Measurements from ENCODE around the gene ZGLP1. TPM values are rescaled to one million over a fixed set of nuclear protein-coding genes. Genes with fewer than 3 reads are reported as not detected.
A peak's percentile ranks its signal among the peaks of the same experiment; 100 is the strongest.

Gene ZGLP1
- total RNA-seq, 1 donor from 2014 or later = 8.2 TPM

- Mint-ChIP-seq H3K36me3 (ENCODE audit: low read depth, unreplicated experiment) (peaks cover 8% of the 10 kb centered on the region), H3K4me1 (ENCODE audit: unreplicated experiment) (peaks cover 4% of the 10 kb centered on the region), H3K27me3 (ENCODE audit: unreplicated experiment) (peaks cover 34% of the 10 kb centered on the region), H3K27ac (ENCODE audit: unreplicated experiment) (no peak overlapping the region), H3K4me3 (ENCODE audit: unreplicated experiment) (no peak overlapping the region), H3K9me3 (ENCODE audit: unreplicated experiment) (no peaks in the 10 kb centered on the region)
- peak; percentile 44 for DNase-seq (ENCODE audit: low spot score)
- TF ChIP-seq, protein P1, sequence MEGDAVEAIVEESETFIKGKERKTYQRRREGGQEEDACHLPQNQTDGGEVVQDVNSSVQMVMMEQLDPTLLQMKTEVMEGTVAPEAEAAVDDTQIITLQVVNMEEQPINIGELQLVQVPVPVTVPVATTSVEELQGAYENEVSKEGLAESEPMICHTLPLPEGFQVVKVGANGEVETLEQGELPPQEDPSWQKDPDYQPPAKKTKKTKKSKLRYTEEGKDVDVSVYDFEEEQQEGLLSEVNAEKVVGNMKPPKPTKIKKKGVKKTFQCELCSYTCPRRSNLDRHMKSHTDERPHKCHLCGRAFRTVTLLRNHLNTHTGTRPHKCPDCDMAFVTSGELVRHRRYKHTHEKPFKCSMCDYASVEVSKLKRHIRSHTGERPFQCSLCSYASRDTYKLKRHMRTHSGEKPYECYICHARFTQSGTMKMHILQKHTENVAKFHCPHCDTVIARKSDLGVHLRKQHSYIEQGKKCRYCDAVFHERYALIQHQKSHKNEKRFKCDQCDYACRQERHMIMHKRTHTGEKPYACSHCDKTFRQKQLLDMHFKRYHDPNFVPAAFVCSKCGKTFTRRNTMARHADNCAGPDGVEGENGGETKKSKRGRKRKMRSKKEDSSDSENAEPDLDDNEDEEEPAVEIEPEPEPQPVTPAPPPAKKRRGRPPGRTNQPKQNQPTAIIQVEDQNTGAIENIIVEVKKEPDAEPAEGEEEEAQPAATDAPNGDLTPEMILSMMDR (IDR thresholded peaks at IDR 0.05; ENCODE audit: unreplicated experiment) = no peak
Observed at GRCh38 chr19:10295847-10296591, 13.6 kb downstream of the ZGLP1 start.

DNA sequence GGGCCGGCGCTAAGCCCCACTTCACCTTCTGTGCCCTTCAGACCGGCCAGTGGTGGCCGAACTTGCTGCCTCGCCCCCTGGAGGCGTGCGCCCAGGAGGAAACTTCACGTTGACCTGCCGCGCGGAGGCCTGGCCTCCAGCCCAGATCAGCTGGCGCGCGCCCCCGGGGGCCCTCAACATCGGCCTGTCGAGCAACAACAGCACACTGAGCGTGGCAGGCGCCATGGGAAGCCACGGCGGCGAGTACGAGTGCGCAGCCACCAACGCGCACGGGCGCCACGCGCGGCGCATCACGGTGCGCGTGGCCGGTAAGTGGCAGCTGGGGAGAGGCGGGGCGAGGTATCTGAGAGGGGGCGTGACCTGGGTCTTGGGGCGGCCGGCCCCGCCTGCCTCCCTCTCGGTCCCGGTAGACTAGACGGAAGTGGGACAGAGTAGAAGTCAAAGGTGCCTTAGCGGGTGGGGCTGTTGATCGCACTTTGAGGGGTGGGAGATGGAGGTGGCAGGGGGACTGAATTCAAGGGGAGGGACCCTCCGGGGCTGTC is 14.2 kb downstream of the ZGLP1 start:
- no peak overlapping the region for H3K4me3 Mint-ChIP-seq (ENCODE audit: unreplicated experiment)
- H3K27ac Mint-ChIP-seq (ENCODE audit: unreplicated experiment) = no peak overlapping the region
- no peak for DNase-seq (ENCODE audit: low spot score)
- peaks cover 8% of the 10 kb centered on the region for H3K36me3 Mint-ChIP-seq (ENCODE audit: low read depth, unreplicated experiment)
- TF ChIP-seq, protein P1 (IDR thresholded peaks at IDR 0.05; ENCODE audit: unreplicated experiment) = no peak
- H3K9me3 Mint-ChIP-seq (ENCODE audit: unreplicated experiment) = no peaks in the 10 kb centered on the region
- peaks cover 7% of the 10 kb centered on the region for H3K4me1 Mint-ChIP-seq (ENCODE audit: unreplicated experiment)
- H3K27me3 Mint-ChIP-seq (ENCODE audit: unreplicated experiment) = peaks cover 36% of the 10 kb centered on the region

DNA sequence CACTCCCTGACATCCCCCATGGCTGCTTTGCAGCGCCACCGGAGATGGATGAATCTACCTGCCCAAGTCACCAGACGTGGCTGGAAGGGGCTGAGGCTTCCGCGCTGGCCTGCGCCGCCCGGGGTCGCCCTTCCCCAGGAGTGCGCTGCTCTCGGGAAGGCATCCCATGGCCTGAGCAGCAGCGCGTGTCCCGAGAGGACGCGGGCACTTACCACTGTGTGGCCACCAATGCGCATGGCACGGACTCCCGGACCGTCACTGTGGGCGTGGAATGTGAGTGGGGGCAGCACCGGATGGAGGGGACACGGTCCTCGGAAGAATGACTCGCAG is 15.3 kb downstream of the ZGLP1 start:
- H3K4me1 Mint-ChIP-seq (ENCODE audit: unreplicated experiment) = peaks cover 7% of the 10 kb centered on the region
- peaks cover 39% of the 10 kb centered on the region for H3K27me3 Mint-ChIP-seq (ENCODE audit: unreplicated experiment)
- DNase-seq (ENCODE audit: low spot score) = peak; percentile 50
- H3K9me3 Mint-ChIP-seq (ENCODE audit: unreplicated experiment) = no peaks in the 10 kb centered on the region
- H3K36me3 Mint-ChIP-seq (ENCODE audit: low read depth, unreplicated experiment) = peaks cover 8% of the 10 kb centered on the region
- no peak overlapping the region for H3K4me3 Mint-ChIP-seq (ENCODE audit: unreplicated experiment)
- H3K27ac Mint-ChIP-seq (ENCODE audit: unreplicated experiment) = no peak overlapping the region
- TF ChIP-seq, protein P1 (IDR thresholded peaks at IDR 0.05; ENCODE audit: unreplicated experiment) = no peak

DNA sequence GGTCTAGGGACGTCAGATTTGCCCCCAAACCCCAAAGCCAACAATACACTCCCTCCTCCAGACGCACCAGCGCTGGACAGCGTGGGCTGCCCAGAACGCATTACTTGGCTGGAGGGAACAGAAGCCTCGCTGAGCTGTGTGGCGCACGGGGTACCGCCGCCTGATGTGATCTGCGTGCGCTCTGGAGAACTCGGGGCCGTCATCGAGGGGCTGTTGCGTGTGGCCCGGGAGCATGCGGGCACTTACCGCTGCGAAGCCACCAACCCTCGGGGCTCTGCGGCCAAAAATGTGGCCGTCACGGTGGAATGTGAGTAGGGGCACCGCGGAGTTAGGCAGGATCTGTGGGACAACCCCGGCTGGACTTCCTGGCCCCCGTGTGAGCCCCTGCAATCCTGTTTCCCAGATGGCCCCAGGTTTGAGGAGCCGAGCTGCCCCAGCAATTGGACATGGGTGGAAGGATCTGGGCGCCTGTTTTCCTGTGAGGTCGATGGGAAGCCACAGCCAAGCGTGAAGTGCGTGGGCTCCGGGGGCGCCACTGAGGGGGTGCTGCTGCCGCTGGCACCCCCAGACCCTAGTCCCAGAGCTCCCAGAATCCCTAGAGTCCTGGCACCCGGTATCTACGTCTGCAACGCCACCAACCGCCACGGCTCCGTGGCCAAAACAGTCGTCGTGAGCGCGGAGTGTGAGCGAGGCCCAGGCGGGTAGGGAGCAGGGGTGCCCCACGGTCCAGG is 15.8 kb downstream of the ZGLP1 start:
- Mint-ChIP-seq H3K9me3 (ENCODE audit: unreplicated experiment) (no peaks in the 10 kb centered on the region), H3K27me3 (ENCODE audit: unreplicated experiment) (peaks cover 41% of the 10 kb centered on the region), H3K36me3 (ENCODE audit: low read depth, unreplicated experiment) (peaks cover 8% of the 10 kb centered on the region), H3K4me3 (ENCODE audit: unreplicated experiment) (no peak overlapping the region), H3K4me1 (ENCODE audit: unreplicated experiment) (peaks cover 10% of the 10 kb centered on the region), H3K27ac (ENCODE audit: unreplicated experiment) (no peak overlapping the region)
- no peak for DNase-seq (ENCODE audit: low spot score)
- TF ChIP-seq, protein P1 (IDR thresholded peaks at IDR 0.05; ENCODE audit: unreplicated experiment) = no peak

Measured in endothelial cell (in vitro differentiated cells).